Erythroblast (primary cell): ENCODE data around the gene FBN3.

Source experiments
- GATA1 ChIP-seq: IDR thresholded peaks from 2 replicates; pipeline ENCODE4 v1.6.1; 2011; ENCODE audit warnings: low read depth, mild to moderate bottlenecking, control low read depth, low read length, moderate library complexity
- POLR2A ChIP-seq: IDR thresholded peaks from 2 replicates; pipeline ENCODE4 v1.6.1; 2011; ENCODE audit warnings: mild to moderate bottlenecking, low read length

DNA sequence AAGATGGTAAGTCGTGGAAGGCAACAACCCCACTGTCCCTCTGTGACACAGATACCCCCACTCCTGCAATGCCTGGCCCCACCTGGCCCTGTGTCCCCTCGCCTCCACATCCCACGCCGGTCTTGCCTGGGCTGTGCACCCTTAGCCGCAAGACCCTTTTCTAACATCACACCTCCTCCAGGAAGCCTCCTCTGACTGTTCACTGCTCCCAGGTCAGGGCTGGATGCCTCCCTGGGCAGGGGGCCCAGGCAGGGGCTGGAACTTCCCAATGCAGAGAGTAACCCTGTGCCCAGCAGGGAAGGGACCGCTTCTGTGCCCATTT, 1.3 kb downstream of the FBN3 start:
- TF ChIP-seq POLR2A (no peak), GATA1 (no peak)
